ENCODE results near the gene FNDC4. TPM values are rescaled to one million over a fixed set of nuclear protein-coding genes. Genes with fewer than 3 reads are reported as not detected.

The FNDC4 gene, protein sequence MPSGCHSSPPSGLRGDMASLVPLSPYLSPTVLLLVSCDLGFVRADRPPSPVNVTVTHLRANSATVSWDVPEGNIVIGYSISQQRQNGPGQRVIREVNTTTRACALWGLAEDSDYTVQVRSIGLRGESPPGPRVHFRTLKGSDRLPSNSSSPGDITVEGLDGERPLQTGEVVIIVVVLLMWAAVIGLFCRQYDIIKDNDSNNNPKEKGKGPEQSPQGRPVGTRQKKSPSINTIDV
- 8.3 and 9.5 TPM in 2 replicates for total RNA-seq

DNA sequence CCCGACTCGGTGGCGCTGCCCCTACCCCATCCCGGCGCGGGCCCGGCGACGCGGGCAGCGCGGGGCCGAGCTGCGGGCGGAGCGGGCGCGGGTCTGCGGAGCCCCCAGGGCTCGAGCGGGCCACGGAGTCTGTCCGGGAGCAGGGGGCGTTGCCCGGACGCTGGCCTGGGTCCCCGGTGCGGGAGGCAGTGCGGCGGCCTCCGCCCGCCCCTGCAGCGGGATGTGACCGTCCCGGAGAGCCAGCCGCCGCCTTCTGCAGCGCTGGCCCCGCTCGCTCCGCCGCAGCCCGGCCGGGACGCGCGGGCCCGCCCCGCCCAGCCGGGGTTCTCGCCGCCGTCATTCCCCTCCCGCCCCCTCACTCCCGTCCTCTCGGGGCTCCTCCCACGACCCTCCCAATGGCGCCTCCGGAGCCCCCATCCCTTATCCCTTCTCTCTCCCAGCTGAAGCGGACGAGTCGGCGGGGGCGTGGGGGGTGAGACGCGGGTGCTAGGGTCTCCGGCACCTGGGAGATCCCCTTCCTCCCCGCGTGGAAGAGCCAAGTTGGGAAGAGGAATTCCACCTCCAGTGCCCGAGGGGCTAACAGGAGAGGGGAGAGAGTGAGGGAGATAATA, at the start of gene FNDC4:
Gene FNDC4 (minus strand): TSS at position 257 of the 611 bp plus-strand sequence. CDS start 521 bp downstream, outside the sequence.

GRCh38 chr2:27496357-27497287, 1.6 kb upstream of the FNDC4 start, which contains the start of gene GCKR:
Gene GCKR (plus strand): TSS chr2:27496839. CDS start chr2:27496905, 66 bp downstream.

GRCh38 chr2:27489498-27490397, 5.3 kb downstream of the FNDC4 start, which contains the start of gene IFT172:
Gene IFT172 (minus strand): TSS chr2:27489743. CDS start chr2:27489653, 90 bp downstream.

DNA sequence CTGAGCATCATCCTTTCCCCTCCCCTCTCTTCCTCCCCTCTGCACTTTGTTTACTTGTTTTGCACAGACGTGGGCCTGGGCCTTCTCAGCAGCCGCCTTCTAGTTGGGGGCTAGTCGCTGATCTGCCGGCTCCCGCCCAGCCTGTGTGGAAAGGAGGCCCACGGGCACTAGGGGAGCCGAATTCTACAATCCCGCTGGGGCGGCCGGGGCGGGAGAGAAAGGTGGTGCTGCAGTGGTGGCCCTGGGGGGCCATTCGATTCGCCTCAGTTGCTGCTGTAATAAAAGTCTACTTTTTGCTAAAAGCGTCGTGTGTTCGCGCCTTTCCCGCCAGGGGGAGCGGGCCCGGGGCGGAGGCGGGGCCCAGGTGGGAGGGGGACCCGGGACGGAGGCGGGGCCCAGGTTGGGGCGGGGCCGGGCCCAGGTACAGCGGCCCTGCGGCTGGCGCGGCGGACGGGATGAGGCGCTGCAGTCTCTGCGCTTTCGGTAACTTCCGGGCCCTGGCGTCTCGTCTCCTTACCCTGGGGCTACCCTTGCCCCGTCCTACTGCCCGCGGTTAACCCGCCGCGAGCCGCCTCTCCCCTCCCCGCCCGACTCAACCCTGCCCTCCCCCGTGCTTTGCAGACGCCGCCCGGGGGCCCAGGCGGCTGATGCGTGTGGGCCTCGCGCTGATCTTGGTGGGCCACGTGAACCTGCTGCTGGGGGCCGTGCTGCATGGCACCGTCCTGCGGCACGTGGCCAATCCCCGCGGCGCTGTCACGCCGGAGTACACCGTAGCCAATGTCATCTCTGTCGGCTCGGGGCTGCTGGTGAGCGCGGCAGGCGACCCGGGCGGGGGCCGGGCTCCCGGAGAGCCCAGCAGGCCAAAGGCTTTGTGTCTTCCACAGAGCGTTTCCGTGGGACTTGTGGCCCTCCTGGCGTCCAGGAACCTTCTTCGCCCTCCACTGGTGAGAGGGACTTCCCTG, 52.8 kb downstream of the FNDC4 start, which contains the start of gene KRTCAP3:
Gene KRTCAP3 (plus strand): TSS at position 424 of the 962 bp plus-strand sequence. CDS start 32 bp downstream, at position 456.

Other genes with a start within 250 kb of the FNDC4 start
- gene SLC30A3, start 232.2 kb downstream of the FNDC4 start, total RNA-seq: 6.3 and 21.2 TPM in 2 replicates
- 0.60 and 2.4 TPM in 2 replicates for gene DNAJC5G, start 219.8 kb downstream of the FNDC4 start, total RNA-seq
- gene TRIM54, start 212.8 kb downstream of the FNDC4 start, total RNA-seq: 0.52 and 1.3 TPM in 2 replicates
- 0.22 and 0.34 TPM in 2 replicates for gene UCN, start 186.8 kb downstream of the FNDC4 start, total RNA-seq
- gene MPV17, start 172.1 kb downstream of the FNDC4 start, total RNA-seq: 38.0 and 43.1 TPM in 2 replicates
- gene GTF3C2, start 138.4 kb downstream of the FNDC4 start, total RNA-seq: 17.0 and 22.3 TPM in 2 replicates
- gene EIF2B4, start 124.9 kb downstream of the FNDC4 start, total RNA-seq: 21.5 and 25.9 TPM in 2 replicates
- gene SNX17, start 124.6 kb downstream of the FNDC4 start, total RNA-seq: 130 and 131 TPM in 2 replicates
- 6.4 and 6.8 TPM in 2 replicates for gene ZNF513, start 114.5 kb downstream of the FNDC4 start, total RNA-seq
- gene PPM1G, start 85.6 kb downstream of the FNDC4 start, total RNA-seq: 87.2 and 94.8 TPM in 2 replicates
- 94.3 and 108 TPM in 2 replicates for gene NRBP1, start 66.6 kb downstream of the FNDC4 start, total RNA-seq
- gene KRTCAP3, start 52.8 kb downstream of the FNDC4 start, total RNA-seq: not detected in 2 replicates
- 10.5 and 14.3 TPM in 2 replicates for gene IFT172, start 5.5 kb downstream of the FNDC4 start, total RNA-seq
- gene GCKR, start 1.6 kb upstream of the FNDC4 start, total RNA-seq: not detected in 2 replicates
- gene ZNF512, start 87.8 kb upstream of the FNDC4 start, total RNA-seq: 17.3 and 20.6 TPM in 2 replicates
- 2.0 and 2.1 TPM in 2 replicates for gene CCDC121, start 133.8 kb upstream of the FNDC4 start, total RNA-seq
- gene GPN1, start 133.8 kb upstream of the FNDC4 start, total RNA-seq: 29.6 and 37.8 TPM in 2 replicates
- 14.0 and 14.2 TPM in 2 replicates for gene SUPT7L, start 168.4 kb upstream of the FNDC4 start, total RNA-seq
- 14.2 and 18.4 TPM in 2 replicates for gene SLC4A1AP, start 168.7 kb upstream of the FNDC4 start, total RNA-seq